NOMO-1 treated with dmso at 0.1 percent for 144 hours (cell line): ENCODE results near the gene SAAL1.
"Not testable (repeated sequence)": the region's sequence is repeated elsewhere in the genome, so short reads cannot be mapped to it uniquely, and the experiment has no call there.

Source experiments
- DNase-seq: peaks from one replicate; lab custom pipeline; 2025; ENCODE audit not compliant: unreplicated experiment; lab: John Stamatoyannopoulos, UW

SAAL1 gene, protein sequence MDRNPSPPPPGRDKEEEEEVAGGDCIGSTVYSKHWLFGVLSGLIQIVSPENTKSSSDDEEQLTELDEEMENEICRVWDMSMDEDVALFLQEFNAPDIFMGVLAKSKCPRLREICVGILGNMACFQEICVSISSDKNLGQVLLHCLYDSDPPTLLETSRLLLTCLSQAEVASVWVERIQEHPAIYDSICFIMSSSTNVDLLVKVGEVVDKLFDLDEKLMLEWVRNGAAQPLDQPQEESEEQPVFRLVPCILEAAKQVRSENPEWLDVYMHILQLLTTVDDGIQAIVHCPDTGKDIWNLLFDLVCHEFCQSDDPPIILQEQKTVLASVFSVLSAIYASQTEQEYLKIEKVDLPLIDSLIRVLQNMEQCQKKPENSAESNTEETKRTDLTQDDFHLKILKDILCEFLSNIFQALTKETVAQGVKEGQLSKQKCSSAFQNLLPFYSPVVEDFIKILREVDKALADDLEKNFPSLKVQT

DNA sequence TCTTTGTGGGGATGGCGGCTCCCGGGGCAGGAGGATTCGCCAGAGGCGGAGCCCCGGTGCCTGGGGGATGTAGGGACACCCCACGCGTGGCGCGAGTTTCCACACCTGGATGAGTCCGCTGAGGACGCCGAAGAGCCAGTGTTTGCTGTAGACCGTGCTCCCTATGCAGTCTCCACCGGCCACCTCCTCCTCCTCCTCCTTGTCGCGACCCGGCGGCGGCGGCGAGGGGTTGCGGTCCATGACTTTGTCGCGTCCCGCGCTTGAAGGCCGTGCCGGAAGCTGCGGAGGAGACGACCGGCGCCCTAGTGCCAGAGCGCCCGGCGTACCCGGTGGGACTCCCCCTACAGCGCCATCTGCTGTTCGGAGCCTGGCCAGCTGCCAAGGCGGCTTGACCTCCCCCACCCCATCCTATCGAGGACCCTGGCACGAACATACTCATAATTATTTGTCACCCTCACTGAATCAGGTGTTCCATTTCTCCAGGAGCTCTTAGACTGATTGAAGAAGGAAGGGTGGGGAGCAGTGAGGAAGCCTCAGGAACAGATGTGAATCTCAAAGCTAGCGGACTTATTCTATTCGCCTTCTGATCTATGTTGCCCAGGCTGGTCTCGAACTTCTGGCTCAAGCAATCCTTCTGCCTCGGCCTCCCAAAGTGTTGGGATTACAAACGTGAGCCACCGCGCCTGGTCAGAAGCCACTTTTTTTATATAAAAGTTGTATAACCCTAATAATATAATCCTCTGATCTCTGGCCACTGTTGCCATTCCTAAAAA, at the start of gene SAAL1:
Gene SAAL1 (minus strand): TSS at position 281 of the 773 bp plus-strand sequence. CDS start 41 bp downstream, at position 240.
- DNase-seq: peak; percentile 47

DNA sequence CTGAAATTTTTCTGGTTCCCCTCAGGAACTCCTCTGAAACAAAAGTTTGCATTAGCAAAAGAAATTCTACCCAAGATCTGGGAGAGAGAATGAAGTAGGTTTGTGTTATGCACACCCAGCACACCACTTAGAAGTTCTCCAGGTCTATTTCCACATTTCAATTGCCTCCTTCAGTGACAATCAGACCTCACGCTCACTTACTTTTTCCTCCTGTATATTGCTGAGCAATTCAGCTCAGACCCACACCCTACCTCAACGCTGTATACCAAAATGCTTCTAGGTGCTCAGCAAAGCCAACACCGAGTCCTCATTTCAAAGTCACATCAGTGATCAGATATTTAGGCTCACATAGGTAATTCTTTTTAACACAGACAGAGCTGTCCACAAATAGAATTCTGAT, 45.7 kb upstream of the SAAL1 start:
- DNase-seq: no peak

DNA sequence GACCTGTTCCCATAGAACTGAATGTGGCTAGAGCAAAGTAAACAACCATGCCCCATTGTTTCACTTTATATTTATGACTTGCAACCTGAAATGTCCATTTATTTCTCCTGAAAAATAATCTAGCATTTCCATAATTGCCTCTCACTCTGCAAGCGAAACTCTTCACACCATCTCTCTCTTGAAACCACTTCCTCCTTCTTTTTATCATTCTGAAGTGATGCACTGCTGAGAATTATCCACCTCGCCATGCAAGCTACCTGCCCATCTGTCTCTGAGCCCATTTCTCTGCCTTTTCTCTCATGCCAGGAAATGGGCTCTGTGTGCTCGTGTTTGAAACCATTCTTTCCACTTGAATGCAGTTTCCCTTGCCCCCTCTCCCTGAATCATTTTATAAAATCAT, 40.0 kb upstream of the SAAL1 start:
- no peak for DNase-seq

DNA sequence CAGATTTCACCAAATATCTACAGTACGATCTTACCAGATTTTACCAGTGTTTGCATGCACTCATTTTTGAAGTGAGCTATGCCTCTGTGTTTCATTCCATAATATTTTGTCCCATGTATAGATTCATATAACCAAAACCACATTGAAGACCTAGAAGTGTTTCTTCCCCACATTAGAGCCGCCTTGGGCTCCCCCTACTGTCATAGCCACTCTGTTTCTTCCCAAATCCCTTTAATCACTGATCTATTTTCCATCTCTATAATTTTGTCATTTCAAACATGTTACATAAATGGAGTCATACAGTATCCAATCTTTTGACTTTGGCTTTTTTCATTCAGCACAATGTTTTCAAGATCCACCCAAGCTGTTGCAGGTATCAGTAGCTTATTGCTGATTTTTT, 39.1 kb upstream of the SAAL1 start:
- DNase-seq: no peak

DNA sequence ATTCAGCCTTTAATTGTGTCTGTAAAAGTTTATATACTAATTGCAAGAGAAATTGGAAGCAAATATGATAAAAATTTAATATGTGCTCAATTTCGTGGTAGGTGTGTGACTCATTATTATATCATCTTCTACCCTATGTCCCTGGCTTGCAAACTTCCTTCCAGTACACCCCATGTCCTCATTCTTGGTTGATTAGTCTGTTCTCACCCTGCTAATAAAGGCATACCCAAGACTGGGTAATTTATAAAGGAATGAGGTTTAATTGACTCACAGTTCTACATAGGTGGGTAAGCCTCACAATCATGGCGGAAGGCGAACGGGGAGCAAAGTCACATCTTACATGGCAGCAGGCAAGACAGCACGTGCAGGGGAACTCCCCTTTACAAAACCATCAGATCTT, 38.4 kb upstream of the SAAL1 start:
- no peak for DNase-seq

DNA sequence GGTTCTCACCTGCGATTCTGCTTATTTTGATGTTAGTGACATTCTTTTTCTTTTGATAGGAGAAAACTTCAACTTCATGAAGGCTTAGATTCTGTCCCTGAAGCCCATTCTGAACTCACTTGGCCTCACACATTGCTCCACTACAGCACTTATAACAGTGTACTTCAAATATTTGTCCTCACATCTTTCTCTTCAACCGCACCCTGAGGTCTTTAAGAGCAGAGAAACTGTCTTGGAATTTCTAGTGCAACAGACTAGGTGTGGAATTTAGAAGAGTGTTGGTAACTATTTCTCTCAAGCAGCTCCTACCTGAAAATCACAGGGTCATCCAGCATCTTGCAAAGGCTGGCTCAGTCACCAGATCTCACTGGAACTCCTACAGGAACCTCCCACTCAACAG, 34.3 kb upstream of the SAAL1 start:
- DNase-seq: no peak

DNA sequence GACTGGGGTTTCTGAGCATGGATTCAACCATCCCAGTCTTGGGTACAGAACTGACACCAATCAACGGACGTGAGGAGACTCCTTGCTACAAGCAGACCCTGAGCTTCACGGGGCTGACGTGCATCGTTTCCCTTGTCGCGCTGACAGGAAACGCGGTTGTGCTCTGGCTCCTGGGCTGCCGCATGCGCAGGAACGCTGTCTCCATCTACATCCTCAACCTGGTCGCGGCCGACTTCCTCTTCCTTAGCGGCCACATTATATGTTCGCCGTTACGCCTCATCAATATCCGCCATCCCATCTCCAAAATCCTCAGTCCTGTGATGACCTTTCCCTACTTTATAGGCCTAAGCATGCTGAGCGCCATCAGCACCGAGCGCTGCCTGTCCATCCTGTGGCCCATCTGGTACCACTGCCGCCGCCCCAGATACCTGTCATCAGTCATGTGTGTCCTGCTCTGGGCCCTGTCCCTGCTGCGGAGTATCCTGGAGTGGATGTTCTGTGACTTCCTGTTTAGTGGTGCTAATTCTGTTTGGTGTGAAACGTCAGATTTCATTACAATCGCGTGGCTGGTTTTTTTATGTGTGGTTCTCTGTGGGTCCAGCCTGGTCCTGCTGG, 31.4 kb upstream of the SAAL1 start:
- no peak for DNase-seq

DNA sequence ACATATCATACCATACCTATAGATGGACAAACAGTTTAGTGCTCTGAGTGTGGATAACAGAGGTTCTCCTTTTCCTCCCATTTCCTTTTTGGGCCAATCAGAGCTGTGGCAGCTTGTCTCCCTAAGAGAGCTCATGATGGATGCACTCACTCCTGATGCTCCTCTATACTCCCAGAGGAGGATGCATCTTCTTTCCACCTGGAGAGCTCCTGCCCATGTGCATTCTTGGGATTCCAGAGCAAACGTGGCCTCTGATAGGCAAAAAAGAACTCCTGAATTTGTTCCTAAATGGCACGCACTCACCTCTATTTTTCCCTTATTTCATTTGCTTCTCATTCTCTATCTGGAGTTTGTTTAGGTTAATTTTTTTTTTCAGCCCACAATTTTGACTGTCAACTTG, 29.4 kb upstream of the SAAL1 start:
- DNase-seq: no peak

DNA sequence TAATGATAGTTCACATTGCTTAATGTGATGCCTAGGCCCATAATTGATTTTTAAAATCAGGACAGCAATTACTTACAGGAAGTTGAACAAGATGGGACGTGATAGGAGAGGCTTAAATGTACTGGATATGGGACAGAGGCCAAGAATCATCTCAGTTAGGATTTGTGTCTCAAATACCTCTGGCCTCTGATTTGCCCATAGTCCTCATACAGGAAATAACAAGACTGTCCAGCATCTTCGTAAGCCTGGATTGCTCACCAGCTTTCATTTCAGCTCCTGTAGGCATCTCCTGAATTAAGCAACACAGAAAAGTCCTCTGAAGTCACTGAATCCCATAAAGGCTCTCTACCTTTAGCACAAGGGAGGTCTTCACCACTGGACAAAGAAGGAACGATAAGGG, 26.5 kb upstream of the SAAL1 start, which contains the start of gene MRGPRX3:
Gene MRGPRX3 (plus strand): TSS at position 231 of the 400 bp plus-strand sequence. CDS start 4,632 bp downstream, outside the sequence.
- DNase-seq: no peak

DNA sequence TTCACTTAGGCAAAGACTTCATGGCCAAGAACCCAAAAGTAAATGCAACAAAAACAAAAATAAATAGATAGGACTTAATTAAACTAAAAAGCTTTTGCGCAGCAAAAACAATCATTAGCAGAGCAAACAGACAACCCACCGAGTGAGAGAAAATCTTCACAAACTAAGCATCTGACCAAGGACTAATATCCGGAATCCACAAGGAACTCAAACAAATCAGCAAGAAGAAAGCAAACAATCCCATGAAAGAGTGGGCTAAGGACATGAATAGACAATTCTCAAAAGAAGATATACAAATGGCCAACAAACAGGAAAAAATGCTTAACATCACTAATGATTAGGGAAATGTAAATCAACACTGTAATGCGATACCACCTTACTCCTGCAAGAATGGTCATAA, 25.2 kb upstream of the SAAL1 start:
- not testable (repeated sequence) for DNase-seq

DNA sequence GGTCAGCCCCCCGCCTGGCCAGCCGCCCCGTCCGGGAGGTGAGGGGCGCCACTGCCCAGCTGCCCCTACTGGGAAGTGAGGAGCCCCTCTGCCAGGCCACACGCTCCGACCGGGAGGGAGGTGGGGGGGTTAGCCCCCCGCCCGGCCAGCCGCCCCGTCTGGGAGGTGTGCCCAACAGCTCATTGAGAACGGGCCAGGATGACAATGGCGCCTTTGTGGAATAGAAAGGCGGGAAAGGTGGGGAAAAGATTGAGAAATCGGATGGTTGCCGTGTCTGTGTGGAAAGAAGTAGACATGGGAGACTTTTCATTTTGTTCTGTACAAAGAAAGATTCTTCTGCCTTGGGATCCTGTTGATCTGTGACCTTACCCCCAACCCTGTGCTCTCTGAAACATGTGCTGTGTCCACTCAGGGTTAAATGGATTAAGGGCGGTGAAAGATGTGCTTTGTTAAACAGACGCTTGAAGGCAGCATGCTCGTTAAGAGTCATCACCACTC, 15.5 kb upstream of the SAAL1 start:
- not testable (repeated sequence) for DNase-seq

DNA sequence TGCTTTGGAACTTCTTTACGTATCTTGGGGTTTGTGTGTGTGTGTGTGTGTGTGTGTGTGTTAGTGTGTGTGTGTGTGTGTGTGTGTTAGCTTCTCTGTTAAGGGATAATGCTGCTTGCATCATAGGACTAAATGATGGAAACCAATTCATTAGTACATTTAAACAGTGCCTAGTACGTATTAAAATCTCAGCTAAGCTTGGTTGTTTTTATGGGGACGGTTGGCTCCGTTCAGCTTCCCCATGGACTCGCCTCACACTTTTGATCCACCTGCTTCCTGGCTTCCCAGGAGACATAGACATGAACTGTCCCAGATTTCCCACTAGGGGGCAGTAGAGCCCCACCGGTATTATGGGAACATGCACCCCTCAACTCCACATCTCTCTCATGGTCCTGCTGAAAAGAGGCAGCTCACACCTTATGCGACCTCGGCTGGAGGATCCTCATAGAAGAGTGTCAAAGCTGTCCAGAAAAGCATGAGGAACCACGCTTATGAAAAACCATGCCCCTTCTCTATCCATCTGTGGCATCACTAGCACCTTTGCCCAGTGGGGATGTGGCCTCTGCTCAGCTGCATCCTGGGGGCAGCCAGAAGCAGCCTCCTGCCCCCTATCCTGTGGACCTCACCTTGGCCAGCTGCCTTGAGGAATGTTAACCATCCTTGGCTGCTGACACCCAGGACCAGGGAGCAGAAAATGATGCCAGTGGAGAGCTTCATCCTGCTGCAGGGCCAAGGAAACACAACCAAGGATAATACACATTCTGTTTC, 9.7 kb upstream of the SAAL1 start:
- peak; percentile 5 for DNase-seq

DNA sequence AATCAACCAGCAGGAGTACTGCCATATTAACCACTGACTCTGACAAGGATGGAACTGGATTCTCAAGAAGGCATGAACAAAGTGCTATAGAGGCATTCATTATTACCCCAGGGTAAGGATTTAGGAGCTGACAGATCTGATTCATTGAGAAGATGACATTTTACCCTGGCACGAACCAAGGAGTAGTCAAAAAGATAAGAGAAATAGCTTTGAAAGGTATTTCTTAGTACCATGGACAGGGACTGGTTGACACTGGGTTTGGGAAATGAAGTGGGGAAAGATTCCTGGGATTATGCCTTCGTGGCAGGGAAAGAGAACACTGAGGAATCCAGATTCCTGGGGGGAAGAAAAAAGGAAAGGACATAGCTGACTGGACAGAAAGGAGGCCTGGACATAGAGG, 5.1 kb upstream of the SAAL1 start:
- no peak for DNase-seq

DNA sequence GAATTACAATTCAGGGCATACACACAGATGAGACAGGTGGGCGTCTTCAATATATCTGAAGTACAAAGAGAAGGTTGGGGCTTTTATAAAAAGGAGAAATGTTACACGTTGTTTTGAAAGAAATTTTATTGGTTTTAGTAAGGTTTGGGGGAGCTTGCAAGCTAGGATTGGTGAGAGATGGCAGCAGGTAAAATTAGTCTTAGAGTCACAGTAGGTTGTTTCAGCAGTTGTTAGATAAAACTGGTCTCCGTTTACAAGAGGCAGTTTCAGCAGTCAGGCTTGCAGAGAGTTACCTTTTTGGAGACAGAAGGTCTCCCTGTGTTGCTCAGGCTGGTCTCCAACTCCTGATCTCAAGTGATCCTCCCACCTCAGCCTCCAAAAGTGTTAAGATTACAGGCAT, 2.4 kb upstream of the SAAL1 start:
- no peak for DNase-seq

DNA sequence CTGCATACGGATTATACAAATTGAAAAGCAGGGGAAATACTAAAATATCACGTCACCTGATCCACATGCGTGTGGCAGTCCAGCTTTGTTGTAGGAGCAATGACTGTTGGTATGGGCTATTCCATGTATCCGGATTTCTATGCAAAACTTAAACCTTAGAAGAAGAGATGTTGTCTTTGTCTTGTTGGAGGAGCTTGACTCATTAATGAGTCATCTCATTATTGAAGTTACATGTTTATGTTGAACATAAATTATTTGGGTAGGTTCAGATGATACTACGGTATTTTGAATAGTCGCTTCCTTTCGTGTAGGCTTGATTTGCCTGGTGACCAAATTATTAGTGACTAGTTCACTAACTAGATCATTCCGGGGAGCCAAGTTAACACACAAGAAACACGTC, 806 bp upstream of the SAAL1 start:
- DNase-seq: no peak

DNA sequence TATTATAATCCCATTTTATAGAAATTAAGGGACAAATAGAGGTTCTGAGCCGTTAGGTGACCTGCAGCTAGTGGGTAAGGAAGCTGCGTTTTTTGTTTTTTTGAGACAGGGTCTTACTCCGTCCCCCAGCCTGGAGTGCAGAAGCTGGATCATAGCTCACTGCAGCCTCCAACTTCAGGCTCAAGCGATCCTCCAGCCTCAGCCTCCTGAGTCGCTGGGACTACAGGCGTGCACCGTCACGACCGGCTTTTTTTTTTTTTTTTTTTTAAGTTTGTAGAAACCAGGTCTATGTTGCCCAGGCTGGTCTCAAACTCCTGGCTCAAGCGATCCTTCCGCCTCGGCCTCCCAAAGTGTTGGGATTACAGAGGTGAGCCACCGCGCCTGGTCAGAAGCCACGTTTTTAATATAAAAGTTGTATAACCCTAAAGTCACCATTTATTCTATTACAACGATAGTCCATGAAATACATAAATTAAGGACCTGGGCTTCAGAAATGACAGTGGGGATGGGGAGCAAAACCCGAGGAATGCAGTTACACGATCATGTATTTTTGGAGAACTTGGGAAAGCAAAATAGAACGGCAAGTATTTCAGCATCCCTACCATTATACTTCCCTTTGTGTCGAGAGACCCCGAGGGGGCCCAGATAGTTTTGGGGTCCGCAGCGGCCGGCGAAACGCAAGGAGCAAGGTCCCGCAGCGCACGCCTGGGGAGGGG, 638 bp downstream of the SAAL1 start:
- no peak for DNase-seq

DNA sequence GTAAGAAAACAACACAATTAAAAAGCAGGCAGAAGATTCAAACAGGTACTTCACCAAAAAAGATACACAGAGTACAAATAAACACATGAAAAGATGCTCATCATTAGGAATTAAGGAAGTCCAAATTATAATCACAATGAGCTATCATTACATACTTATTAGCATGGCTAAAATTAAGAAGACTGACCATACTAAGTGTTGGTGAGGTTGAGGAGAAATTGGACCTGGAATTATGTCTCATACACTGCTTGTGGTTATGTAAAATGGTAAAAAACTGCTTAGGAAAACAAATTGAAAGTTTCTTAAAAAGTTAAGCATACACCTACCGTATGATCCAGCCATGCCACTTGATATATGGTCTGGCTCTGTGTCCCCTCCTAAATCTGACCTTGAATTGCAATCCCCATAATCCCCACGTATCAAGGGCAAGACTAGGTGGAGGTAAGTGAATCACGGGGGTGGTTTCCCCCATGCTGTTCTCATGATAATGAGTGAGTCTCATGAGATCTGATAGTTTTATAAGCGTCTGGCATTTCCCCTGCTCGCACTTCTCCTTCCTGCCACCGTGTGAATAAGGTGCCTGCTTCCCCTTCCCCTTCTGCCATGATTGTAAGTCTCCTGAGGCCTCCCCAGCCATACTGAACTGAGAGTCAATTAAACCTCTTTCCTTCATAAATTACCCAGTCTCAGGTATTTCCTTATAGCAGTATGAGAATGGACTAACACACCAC, 4.8 kb downstream of the SAAL1 start:
- DNase-seq: no peak

DNA sequence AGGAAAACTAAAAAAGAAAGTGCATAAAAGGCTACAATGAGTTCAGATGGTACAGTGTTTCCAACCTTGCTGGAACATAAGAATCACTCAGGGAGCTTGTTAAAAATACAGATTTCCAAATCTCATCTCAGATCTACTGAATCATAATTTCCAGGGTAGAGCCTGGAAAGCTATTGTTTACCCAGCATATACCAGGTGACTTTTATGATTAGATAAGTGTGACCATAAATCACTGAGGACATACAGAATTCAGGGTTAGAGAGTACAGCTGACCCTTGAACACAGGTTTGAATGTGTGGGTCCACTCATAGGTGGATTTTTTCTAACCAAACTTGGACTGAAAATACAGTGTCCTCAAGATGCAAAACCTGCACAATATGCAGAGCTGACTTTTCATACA, 11.9 kb downstream of the SAAL1 start:
- DNase-seq: no peak

DNA sequence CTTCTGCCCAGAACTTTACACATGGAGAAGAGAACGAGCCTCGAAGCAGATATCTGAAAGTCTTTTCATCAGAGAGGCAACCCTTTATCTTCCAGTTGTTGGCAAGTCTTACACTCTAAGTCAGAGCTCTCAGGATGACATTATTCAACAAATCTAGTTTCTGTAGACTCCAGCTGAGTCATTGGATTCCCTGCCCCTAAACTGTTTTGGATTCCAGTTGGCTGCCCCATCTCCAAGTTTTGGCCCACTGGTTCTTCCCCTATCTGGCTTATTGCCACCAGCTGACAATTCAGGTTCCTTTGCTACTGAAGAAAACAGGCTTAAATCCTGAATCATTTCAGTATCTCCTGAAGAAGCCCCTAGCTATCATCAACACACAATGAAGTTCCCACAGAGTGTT, 14.2 kb downstream of the SAAL1 start:
- DNase-seq: no peak
